Dendritic cell treated with granulocyte-macrophage colony-stimulating factor and Interleukin-4, amounts not matched to agents 40 ng/mL and 50 ng/mL, for 4 days (primary cell): ENCODE results near the gene KCNK17.

Source experiments
- H3K27ac Mint-ChIP-seq: one replicate; pipeline ENCODE4 v1.8.0; 2022; ENCODE audit warnings: mild to moderate bottlenecking, mixed read lengths
- H3K27me3 Mint-ChIP-seq: one replicate; pipeline ENCODE4 v1.8.0; 2022; ENCODE audit warnings: mild to moderate bottlenecking, mixed read lengths
- H3K36me3 Mint-ChIP-seq: one replicate; pipeline ENCODE4 v1.8.0; 2022; ENCODE audit warnings: low read depth, mixed read lengths
- H3K4me1 Mint-ChIP-seq: one replicate; pipeline ENCODE4 v1.8.0; 2022; ENCODE audit warnings: low read depth, mixed read lengths
- H3K4me3 Mint-ChIP-seq: one replicate; pipeline ENCODE4 v1.8.0; 2022; ENCODE audit warnings: mild to moderate bottlenecking, moderate library complexity, mixed read lengths
- H3K9me3 Mint-ChIP-seq: one replicate; pipeline ENCODE4 v1.8.0; 2022; ENCODE audit warnings: mixed read lengths
- intact Hi-C: fragments of 100-400 bp; cut with micrococcal nuclease; formaldehyde crosslinking; loops from one replicate; pipeline ENCODE4 v1.15.0; 2022

The KCNK17 gene

DNA sequence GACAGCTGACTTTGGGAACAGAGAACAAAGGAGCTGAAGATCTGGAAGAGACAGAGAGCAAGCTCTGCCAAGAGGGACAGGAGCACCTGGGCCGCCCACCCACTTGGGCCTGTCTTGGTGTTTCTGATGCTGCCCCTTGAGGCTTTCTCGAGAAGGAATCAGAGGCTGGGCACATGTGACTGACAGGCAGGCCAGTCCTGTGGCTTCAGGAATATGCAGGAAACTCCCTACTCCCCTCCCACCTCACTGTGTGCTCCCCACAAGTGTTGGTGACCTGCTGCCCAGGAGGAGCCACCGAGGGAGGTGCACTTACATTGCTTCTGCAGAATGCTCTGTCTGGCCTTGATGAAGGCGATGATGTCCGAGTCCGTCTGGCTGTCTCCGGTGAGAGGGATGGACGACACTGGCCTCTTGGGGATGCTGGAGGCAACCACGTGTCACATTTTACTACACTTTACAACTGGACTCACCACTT is 29.2 kb upstream of the KCNK17 start:
- Mint-ChIP-seq H3K4me3 (no peak overlapping the region), H3K9me3 (no peaks in the 10 kb centered on the region), H3K4me1 (peaks cover 17% of the 10 kb centered on the region), H3K27ac (peak overlapping the region; percentile 88), H3K27me3 (peaks cover 23% of the 10 kb centered on the region), H3K36me3 (no peaks in the 10 kb centered on the region)
- intact Hi-C loops, result no loop called here

DNA sequence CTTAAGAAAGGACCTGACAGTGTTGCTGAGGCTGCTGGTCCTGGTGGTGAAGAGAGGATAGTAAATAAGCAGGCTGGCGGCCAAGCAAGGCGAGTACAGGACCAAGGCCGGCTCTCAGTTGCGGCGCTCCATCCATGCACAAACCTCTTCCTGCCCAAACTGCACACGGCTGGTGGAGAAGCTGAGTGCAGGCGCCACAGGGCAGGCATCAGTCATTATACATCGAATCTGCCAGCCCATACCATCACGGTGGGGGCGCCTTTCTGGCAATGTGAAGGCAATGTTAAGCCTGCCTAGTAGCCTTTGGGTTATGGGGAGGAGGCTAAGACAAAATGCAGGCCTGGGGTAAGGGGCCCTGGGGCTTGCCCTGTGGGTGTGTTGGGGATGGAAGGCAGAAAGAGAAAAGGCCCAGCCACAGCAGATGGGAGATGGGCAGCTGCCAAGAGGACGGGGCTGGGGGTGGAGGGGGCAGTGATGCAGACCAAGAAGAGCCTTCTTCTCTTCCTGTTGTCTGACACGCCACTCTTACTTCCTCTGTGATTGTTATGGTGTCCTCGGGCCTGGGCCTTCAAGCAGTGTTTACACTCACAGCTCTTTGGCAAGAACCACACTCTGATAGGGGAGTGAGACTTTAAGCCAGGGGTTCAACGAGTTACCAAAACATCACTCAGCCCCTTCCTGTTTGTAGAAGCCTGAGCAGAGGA is 28.6 kb upstream of the KCNK17 start:
- no peaks in the 10 kb centered on the region for H3K36me3 Mint-ChIP-seq
- H3K4me3 Mint-ChIP-seq, result no peak overlapping the region
- peaks cover 15% of the 10 kb centered on the region for H3K4me1 Mint-ChIP-seq
- H3K27ac Mint-ChIP-seq, result peak overlapping the region; percentile 88
- H3K27me3 Mint-ChIP-seq, result peaks cover 26% of the 10 kb centered on the region
- intact Hi-C loops, result no loop called here
- H3K9me3 Mint-ChIP-seq, result no peaks in the 10 kb centered on the region

DNA sequence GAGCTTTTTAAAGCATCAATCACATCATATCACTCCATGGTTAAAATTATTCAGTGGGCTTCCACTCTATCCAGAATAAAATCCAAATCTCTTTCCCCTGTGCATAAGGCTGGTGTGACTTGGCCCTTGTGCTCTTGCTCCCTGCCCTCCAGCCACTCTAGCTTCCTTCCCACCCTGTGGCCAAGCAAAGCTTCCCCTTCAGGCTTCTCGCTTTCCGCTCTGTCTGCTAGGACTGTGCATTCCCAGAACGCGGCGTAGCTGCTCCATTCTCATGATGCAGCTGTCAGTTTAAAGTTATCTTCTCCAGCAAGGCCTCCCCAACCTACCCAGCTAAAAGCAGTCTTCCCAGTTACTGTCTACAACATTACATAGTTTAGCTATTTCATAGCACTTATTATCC is 27.7 kb upstream of the KCNK17 start:
- H3K27ac Mint-ChIP-seq, result no peak overlapping the region
- no peaks in the 10 kb centered on the region for H3K36me3 Mint-ChIP-seq
- intact Hi-C loops, result no loop called here
- no peaks in the 10 kb centered on the region for H3K9me3 Mint-ChIP-seq
- H3K4me3 Mint-ChIP-seq, result no peak overlapping the region
- peaks cover 35% of the 10 kb centered on the region for H3K27me3 Mint-ChIP-seq
- peaks cover 12% of the 10 kb centered on the region for H3K4me1 Mint-ChIP-seq

DNA sequence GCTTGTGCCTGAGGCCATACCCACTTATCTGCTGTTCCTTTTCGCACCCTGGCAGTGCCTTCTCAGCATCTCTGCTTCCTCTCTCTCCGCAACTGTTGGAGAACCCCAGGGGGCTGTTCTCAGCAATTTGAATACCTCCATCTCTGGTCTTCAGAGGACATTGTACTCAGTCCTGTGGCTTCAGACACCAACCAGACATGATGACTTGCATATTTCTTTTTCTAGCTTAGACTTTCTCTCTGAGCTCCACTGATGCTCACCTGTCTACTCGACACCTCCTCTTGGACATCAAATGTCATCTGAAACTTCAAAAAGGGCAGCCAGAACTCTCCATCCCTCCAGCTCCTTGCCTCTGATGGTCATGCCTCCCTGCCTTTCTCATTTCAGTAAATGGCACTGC is 27.1 kb upstream of the KCNK17 start:
- Mint-ChIP-seq H3K9me3 (no peaks in the 10 kb centered on the region), H3K27ac (no peak overlapping the region), H3K27me3 (peaks cover 41% of the 10 kb centered on the region), H3K4me1 (peaks cover 12% of the 10 kb centered on the region), H3K4me3 (no peak overlapping the region), H3K36me3 (no peaks in the 10 kb centered on the region)
- intact Hi-C loops, result no loop called here

DNA sequence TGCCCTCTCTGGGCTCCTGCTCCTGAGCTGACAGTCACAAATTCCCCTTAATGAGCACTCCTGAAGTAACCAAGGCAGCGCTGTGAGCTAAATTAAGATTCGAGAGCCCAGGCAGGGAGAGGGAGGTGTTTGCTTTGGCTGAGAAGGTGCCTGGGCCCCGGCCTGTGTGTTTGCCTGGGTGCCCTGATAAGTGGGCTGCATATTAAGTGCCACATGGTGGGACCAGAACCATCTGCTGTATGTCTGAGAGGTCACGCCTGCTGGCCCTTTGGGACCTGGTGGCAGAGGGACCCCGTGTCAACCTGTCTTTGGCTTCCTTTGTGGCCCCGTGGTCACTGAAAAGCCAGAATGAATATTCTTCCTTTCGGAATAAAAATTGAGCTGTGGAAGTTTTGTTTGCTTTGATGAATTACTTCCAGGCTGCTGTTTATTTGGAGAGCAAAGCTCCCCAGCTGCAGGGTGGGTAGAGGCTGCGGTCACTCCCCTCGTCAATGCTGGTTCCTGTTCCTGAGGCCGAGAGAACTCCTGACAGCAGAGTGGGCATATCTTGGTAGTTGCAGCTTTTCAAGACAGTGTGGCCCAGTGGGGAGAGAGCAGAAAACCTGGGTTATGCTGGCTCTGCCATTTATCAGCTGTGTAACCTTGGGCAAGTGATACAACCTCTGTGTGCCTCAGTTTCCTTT is 25.8 kb upstream of the KCNK17 start:
- Mint-ChIP-seq H3K27me3 (peaks cover 52% of the 10 kb centered on the region), H3K4me1 (peaks cover 8% of the 10 kb centered on the region), H3K36me3 (no peaks in the 10 kb centered on the region), H3K27ac (peak overlapping the region; percentile 71), H3K9me3 (no peaks in the 10 kb centered on the region), H3K4me3 (no peak overlapping the region)
- intact Hi-C loops, result no loop called here

DNA sequence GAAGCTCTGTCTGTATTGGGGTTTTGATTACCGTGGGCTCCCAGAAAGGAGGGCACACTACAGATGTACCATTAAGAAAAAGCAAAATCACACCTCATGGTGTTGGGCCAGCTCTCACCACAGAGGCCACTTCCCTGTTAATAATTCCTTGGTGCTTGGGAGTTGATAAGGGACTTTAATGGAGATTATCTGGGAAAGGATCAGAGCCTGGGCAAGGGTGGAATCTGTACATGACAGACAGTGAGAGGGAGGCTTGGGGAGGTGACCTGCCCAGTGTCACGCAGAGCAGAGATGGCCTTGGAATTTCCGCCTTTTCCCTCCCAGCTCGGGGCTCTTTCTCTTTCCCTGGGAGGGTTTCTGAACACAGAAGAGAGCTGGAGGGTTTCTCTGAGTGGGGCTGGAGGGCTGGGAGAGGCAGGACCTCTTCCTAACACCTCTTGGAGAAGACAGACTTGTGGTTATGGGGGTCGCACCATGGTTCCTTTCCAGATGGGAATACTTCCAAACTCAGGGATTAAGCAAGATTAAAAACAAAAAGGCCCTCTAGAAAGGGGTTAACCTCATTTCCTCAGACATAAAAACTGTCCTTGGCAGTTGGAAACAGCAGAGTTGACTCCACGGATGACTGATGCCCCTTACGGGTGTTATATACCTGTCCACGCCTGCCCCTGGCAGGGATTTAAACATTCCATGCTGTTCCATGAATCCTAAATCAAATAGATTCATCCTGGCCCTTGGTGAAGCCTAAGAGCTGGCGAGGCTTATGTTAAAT is 25.1 kb upstream of the KCNK17 start:
- Mint-ChIP-seq H3K4me1 (peaks cover under 1% of the 10 kb centered on the region), H3K36me3 (no peaks in the 10 kb centered on the region), H3K27ac (peak overlapping the region; percentile 71), H3K27me3 (peaks cover 56% of the 10 kb centered on the region), H3K4me3 (no peak overlapping the region), H3K9me3 (no peaks in the 10 kb centered on the region)
- intact Hi-C loops, result no loop called here

DNA sequence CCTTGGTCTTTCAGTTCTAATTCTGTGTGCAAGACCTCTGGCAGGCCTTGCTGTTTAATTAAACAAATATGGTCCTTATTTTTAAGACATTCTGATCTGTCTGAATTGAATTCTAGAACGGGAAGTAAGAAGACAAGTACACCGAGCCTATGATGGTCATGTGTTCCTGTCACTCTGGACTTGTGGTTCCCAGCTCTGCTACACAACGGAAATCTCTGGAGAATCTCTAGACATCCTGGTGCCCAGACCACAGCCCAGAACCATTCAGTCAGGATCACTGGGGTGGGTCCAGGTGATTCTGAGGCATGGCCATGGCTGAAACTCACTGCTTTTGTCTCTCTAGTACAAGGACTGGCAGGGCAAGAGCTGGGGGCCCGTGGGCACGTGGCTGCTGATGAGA is 24.2 kb upstream of the KCNK17 start:
- no peaks in the 10 kb centered on the region for H3K36me3 Mint-ChIP-seq
- H3K27ac Mint-ChIP-seq, result peak overlapping the region; percentile 68
- H3K27me3 Mint-ChIP-seq, result peaks cover 64% of the 10 kb centered on the region
- H3K4me1 Mint-ChIP-seq, result no peaks in the 10 kb centered on the region
- no peak overlapping the region for H3K4me3 Mint-ChIP-seq
- intact Hi-C loops, result no loop called here
- H3K9me3 Mint-ChIP-seq, result no peaks in the 10 kb centered on the region

DNA sequence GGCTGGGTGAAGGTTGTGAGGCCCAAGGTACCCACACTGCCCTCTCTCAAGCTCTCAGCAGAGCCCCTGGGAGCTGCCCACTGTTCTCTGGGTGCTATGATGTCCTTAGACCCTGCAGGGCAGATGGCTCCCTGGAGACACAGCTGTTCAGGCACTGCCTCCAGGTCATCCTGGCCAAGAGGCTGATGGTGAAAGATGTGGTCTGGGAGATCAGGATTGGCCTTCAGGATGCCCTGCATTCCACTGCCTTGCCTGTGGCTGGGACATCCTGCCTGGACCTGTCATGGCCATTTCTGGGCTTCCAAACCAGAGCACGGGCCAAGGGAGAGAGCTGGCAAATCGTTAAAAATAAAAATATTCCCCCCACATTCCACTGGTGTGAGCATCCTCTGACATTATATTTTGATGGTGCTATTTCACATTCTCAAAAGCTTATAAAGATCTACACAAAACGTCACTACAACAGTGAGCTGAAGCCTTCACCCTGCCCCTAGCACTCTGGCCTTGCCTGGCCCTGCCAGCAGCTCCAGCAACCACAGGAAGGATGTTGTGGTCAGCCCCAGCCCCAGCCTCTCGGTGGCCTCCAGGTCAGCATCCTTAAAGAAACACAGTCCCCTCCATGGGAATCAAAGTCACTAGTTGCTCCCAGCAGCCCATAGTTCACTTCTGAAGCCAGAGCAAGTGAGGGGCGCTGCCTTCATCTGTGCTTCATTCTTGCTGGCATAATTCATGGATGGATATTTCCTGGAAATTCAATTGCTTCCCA is 21.7 kb upstream of the KCNK17 start:
- no peaks in the 10 kb centered on the region for H3K36me3 Mint-ChIP-seq
- H3K9me3 Mint-ChIP-seq, result no peaks in the 10 kb centered on the region
- peak overlapping the region; percentile 15 for H3K27ac Mint-ChIP-seq
- H3K27me3 Mint-ChIP-seq, result peaks cover 84% of the 10 kb centered on the region
- intact Hi-C loops, result no loop called here
- H3K4me3 Mint-ChIP-seq, result no peak overlapping the region
- H3K4me1 Mint-ChIP-seq, result peaks cover 11% of the 10 kb centered on the region

DNA sequence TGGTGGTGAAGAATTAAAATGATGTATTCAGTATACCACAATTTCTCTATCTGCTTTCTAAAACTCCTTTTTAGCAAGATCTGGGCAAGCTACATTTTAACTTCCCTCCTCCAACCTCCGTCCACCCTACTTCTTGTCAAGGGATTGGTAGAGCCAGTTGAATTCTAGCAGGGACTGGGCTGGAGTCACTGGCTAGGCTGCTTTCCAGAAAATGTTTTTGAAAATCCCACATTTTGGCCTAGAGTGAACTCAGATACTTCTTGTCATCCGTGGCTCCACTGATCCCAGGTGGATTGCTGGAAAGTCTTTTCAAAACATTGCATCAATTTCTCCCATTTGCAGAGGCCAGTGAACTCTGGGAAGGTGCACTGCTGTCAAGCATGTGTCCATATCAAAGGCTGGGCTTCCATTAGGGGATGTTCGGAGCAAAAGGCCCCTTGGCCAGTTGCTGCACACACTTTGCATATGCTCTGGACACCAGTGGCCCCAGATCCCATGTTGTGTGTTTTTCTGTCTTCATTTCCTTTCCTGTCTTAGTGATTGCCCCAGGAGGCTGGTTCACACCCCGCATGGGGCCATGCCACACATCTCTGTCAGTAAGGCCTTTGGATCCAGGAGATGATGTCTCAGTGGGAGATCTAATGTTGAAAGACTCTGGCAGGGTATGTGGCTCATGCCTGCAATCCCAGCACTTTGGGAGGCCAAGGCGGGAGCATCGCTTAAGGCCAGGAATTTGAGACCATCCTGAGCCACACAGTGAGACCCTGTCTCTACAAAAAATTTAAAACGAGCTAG is 19.6 kb upstream of the KCNK17 start:
- intact Hi-C loops, result no loop called here
- Mint-ChIP-seq H3K9me3 (no peaks in the 10 kb centered on the region), H3K36me3 (no peaks in the 10 kb centered on the region), H3K27ac (no peak overlapping the region), H3K4me1 (peaks cover 30% of the 10 kb centered on the region), H3K4me3 (no peak overlapping the region), H3K27me3 (peaks cover 71% of the 10 kb centered on the region)

DNA sequence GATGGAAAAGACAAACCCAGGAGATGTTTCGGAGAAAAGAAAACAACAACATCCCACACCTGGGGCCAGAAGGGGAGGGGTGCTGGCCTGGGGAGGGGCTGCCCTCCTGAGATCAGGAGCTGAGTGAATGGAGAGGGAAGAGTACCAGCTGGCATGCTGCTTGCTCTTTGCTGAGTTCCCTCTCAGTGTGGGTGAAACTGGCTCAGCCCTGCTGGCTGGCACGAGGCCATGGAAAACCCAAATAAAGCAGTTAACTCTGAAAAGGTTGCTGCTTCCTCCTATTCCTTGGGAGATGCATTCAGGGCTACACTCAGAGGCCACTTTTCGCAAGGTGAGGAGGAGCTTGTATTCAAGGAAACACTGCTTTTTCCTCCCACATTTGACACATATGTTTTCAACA is 16.3 kb upstream of the KCNK17 start:
- Mint-ChIP-seq H3K9me3 (no peaks in the 10 kb centered on the region), H3K27me3 (peaks cover 67% of the 10 kb centered on the region), H3K4me1 (peaks cover 40% of the 10 kb centered on the region), H3K4me3 (peak overlapping the region; percentile 64), H3K27ac (peak overlapping the region; percentile 98), H3K36me3 (no peaks in the 10 kb centered on the region)
- intact Hi-C loops, result no loop called here

DNA sequence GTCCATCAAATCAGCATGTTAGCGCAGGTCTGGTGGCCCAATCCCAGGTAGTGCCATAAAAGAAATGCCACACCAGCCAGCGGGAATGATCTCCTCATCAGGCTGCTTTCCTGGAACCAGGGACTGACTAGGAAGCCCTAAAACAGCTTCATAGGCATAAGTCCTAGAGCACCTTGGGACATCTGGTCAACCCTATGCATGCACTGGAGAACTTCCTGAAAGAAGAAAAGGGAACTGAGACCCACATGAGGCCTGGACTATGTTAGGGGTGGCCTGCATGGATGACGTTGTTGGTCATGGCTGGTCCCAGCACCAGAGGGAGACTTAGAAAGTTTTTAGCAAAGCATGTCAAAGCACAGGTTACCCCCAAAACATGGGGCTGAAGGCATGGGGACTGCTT is 15.8 kb upstream of the KCNK17 start:
- Mint-ChIP-seq H3K9me3 (no peaks in the 10 kb centered on the region), H3K27me3 (peaks cover 67% of the 10 kb centered on the region), H3K27ac (peak overlapping the region; percentile 98), H3K36me3 (no peaks in the 10 kb centered on the region), H3K4me3 (peak overlapping the region; percentile 64), H3K4me1 (peaks cover 40% of the 10 kb centered on the region)
- intact Hi-C loops, result no loop called here

DNA sequence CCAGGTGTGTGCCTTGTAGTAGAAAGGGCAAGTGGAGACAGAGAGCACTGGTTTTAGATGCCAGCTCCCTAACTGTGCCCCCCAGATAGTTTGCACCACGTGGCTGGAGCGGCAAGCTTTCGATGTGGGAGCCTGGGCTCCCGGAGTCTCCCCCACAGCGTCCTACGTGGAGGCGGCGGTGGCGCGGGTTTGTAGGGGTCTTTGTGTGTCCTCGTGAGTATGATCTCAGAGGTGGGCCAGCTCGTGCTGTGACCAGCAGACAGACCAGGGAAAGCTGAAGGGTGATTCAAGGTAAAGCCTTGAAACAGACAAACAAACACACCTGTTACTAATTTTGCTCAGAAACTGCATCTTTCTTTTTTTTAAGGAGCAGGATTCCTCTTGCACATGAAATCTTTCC is 13.8 kb upstream of the KCNK17 start:
- no peaks in the 10 kb centered on the region for H3K9me3 Mint-ChIP-seq

DNA sequence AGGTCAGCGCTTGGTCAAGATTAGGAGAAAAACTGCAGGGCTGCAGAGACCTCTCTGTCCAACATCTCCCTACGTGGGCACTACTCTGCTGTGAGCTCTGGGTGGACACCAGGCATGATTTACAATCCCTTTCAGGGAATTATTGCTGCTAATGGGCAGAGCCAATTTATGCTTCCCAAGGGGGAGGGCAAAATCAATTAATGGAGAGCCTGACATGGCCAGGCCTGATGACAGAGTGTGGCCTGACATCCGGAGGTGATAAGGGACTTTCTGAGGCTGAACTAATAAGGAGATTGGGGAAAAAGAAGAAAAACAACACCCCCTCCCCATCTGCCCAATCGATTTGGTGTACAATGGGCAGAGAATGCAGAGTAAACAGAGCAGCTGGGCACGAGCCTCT is 13.3 kb upstream of the KCNK17 start:
- Mint-ChIP-seq H3K36me3 (no peaks in the 10 kb centered on the region), H3K4me1 (peaks cover 39% of the 10 kb centered on the region), H3K9me3 (no peaks in the 10 kb centered on the region), H3K4me3 (no peak overlapping the region), H3K27ac (peak overlapping the region; percentile 50), H3K27me3 (peaks cover 61% of the 10 kb centered on the region)
- intact Hi-C loops, result no loop called here

More for the DNA sequence above, 13.8 kb upstream of the KCNK17 start:
- H3K4me3 Mint-ChIP-seq, result no peak overlapping the region
- H3K36me3 Mint-ChIP-seq, result no peaks in the 10 kb centered on the region
- peaks cover 40% of the 10 kb centered on the region for H3K4me1 Mint-ChIP-seq
- H3K27ac Mint-ChIP-seq, result peak overlapping the region; percentile 43
- peaks cover 64% of the 10 kb centered on the region for H3K27me3 Mint-ChIP-seq
- intact Hi-C loops, result no loop called here
